SW 1271 (cell line): ENCODE results near the gene CLMN.

Experiments
- DNase-seq, 2 experiments: peaks; one replicate each; lab custom pipeline; 2025; lab: John Stamatoyannopoulos, UW

The CLMN gene, protein sequence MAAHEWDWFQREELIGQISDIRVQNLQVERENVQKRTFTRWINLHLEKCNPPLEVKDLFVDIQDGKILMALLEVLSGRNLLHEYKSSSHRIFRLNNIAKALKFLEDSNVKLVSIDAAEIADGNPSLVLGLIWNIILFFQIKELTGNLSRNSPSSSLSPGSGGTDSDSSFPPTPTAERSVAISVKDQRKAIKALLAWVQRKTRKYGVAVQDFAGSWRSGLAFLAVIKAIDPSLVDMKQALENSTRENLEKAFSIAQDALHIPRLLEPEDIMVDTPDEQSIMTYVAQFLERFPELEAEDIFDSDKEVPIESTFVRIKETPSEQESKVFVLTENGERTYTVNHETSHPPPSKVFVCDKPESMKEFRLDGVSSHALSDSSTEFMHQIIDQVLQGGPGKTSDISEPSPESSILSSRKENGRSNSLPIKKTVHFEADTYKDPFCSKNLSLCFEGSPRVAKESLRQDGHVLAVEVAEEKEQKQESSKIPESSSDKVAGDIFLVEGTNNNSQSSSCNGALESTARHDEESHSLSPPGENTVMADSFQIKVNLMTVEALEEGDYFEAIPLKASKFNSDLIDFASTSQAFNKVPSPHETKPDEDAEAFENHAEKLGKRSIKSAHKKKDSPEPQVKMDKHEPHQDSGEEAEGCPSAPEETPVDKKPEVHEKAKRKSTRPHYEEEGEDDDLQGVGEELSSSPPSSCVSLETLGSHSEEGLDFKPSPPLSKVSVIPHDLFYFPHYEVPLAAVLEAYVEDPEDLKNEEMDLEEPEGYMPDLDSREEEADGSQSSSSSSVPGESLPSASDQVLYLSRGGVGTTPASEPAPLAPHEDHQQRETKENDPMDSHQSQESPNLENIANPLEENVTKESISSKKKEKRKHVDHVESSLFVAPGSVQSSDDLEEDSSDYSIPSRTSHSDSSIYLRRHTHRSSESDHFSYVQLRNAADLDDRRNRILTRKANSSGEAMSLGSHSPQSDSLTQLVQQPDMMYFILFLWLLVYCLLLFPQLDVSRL

DNA sequence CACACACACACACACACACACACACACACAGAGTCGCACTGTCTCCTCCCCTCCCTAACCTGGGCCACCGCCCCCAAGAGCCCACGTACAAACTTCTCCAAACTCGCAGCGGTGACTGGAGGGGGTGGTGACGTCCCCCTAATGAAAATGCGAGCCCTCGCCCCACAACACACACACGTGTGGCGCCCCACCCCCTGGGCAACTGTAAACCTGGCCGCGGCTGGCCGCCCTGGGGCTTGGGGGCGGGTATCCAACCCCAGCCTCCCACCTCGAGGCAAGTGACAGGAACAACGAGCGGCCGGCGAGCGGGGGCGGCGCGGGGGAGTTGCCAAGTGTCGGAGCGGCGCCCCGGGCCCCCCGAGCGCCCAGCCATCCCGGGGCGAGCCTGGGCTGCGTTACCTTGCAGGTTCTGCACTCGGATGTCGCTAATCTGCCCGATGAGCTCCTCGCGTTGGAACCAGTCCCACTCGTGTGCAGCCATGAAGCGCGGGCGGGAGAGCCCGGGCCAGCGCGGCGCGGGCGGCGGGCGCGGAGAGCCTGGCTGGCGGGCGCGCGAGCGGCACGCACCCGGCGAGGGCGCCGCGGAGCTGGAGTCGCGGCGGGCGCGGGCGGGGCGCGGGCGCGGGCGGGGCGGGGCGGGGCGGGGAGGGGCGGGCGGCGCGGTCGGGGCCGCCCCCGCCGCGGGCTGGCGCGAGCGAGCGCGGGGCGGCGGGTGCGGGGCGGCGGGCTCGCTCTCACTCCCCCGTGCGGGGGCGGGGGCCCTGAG is at the start of gene CLMN:
Gene CLMN (minus strand): TSS at position 597 of the 766 bp plus-strand sequence. CDS start 116 bp downstream, at position 481.
- DNase-seq, result peak in 1 of 2 experiments; percentile 16

DNA sequence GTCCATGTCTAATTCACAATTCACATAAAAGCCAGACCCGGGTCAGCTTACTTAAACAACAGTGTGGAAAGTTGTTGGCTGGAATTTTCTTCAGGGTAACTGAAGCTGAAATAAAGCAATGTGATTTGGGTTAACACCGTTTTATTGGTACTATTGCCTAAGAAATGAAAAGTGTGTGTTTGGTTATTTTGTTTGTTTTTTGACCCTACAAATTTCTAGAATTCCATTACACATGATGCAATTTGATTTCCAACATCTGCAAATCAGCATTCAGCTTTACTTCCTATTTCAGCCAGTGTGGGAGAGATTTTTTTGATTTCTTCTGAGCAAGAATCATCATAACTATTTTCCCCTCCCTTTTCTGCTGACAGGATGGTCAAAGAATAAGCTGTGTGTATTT is 45.7 kb upstream of the CLMN start:
- no peak for DNase-seq

DNA sequence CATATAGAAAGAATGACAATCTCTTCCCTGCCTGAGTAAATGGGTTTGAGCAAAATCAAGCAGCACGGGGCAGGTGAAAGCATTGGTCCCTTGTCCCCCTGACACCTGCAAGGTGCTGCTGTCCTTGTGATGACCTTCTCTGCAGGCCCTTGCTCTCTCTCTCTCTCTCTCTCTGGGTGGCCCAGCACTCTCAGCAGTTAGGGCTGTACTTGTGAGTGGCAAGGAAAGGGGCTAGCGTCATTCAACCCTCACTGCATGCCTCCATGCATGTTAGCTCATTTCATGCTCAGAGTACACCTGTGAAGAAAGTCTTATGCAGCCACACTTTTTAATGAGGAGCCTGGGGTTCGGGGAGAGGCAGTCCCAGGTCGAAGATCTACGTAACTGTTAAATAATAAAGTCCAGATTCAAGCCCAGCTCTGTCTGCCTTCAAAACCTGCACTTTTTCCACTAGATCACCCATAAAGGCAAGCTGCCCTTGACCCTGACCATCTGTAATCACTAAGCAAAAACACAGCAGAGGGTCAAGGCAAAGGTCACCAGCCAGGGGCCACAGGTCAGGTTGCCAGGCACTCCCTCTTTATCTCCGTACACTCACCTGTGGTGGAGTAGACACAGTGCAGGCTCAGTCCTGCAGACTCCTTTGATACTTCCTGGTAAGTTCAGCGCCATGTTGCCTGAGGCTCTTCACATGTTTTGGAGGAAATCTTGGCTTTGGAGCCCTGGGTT is 44.9 kb upstream of the CLMN start:
- no peak for DNase-seq

DNA sequence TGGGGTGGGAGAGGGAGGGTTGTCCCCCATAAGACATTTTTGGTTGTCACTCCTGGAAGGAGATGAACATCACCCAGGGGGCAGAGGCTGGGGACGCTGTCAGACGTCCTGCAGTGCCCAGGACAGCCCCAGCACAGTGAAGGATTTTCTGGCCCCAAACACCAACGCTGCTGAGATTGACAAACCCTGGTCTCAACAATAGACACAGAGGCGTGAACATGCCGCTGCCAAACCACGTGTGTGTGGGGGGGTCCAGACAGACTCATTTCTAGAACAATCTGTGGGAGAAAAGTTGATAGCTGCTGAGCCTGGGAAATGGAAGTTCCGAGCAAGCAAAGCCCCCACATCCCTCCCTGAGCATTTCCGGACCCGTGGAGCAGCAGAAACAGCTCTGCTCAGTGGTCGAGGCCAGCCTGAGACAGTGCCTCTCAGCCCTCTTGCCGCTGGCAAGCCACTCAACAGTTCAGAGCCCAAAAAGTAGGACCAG is 43.8 kb upstream of the CLMN start:
- DNase-seq, result no peak

DNA sequence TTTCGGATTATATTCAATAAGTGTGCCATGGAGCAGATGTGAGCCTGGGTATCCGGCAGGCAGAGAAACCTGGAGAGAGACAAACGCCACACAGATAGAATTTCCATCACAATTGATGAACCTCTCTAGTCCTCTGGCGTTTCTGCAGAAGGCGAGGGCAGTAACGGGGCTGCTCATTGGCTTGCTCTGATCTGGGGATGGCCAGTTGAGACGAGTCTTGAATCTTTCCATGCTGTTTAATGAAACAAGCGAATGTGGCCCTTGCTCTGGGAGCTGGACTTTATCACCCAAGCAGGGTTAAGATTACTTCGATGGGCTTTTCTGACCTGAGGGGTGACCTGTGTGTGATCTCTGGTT is 42.4 kb upstream of the CLMN start:
- no peak for DNase-seq

DNA sequence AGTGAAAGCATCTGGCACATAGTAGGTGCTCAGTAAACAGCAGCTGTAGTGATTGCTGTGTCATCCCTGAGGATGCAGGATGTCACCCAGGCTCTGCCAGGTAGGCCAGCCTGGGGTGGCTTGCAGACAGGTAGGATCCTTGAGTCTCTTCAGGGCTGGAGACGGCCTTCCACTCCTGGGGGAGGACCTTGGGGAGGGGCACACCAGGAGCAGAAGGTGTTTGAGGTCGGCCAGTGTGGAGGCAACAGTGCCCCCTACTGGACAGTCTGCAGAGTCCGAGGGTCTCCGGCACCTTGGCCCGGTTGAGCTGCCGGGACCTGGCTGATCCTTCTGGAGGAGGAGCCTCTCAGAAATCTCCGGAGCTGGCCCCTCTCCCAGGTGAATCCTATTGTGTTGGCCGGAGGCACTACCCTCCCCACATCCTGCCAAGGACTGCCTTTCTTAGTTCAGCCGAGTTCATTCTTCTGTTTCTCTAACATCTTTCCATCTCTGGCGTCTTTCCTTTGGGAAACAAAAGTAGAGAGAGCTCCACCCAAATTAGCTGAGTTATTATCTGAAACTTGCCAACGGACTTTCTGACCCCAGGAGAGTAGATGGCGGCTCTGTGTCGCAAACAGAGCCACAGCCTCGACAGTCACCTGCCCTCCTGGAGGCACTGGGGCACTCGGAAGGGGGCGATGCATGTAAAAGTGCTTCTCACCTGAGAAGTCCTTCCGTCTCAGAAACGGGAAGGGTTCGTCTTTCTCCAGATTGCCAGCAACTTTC is 41.8 kb upstream of the CLMN start:
- DNase-seq, result no peak

DNA sequence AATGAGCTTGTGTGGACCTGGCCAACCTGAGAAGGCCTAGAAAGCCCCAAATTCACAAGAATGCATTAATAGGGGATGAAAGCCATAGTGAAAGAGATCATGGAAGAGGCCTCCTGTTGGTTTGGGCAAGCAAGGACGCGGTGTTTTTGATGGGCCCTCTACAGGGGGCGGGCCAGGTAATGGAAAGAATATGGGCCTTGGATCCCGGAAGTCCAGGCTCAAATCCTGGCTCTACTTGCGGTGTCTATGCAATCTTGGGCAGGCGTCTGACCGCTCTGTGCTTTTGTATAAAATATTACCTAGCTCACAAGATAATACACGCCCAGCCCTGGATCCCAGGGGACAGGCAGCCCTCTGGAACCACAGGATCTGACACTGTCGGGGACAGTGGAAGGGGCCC is 41.1 kb upstream of the CLMN start:
- DNase-seq, result no peak

DNA sequence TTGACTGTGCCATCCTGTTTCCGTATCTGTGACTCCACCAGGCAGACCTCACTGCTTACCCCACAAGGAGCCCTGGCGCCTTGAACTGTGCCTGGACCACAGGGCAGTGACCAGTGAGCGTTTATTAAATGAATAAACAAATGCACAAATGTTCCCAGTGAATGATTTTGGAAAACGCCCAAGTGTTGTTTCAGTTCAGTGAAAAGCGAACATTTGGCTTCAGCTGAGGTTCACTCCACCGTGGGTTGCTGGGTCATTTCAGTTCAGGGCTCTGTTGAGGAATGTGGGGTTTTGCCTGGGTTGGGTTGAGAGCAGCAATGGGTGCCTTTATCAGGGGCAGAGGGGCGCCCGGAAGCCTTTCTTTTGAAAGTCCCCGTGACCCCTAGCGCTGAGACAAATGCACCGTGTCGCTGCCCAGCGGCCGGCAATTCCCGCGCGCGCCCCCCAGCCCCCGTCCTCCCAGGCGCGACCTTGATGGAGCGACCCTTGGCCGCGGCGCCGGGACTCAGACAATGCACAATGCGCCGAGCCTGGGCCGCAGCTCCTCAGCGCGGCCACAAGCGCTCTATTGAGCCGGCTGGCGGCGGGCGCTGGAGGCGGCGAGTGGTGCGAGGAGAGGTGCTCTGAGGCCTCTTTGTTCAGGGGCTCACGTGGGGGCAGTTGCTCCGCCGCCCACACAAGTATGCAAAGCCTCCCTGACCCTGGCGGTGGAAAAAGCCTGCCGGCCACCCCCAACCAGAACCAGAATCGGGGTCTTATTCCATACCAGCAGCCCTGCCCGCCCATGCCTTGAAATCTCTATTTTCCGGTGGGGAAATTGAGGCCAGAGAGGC is 40.5 kb upstream of the CLMN start:
- no peak for DNase-seq

DNA sequence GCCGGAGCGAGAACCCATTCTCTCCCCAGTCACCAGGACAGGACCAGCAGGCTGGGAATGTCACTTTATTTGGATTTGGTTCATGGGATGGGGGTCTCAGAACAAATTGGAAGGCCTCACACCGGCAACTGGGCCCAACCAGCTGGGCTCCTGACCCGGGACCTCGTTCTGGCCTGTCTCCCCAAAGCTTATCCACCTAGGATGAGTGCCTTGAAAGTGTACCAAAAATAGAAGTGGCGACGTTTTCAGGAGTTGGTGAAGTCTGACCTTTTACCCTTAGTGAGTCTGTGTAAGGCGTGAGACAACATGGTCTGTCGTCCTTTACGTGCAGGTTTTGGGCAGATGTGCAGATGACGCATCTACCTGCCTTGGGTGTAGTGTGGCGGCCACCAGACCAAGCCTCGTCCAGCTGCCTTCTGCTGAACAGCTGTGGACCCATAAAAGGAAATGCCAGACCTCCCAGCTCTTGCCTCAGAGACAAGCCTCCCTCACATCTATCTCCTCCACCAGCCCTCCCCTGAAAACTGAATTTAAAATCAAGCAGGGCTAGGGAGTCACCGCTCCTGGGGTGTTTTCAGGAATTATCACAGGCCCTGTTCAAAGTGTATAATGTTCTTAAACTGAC is 36.6 kb upstream of the CLMN start:
- DNase-seq, result no peak

DNA sequence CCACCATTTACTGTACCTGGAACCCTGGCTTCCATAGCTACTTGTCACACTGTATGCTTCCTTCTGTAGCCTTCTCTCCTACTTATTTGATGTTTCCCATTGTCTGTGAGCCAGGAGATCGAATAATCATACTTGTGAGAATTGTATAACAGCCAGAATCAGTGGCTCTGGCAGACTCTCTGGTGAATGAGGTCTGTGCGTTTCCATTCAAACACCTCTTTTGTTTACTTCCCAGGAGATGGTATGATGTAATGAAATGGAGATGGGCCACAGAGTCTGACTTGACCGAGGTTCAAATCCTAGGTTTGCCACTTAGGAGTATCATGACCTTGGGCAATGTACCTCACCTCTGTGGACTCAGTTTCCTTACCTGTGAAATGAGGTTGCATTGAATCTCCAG is 35.7 kb upstream of the CLMN start:
- DNase-seq, result no peak

DNA sequence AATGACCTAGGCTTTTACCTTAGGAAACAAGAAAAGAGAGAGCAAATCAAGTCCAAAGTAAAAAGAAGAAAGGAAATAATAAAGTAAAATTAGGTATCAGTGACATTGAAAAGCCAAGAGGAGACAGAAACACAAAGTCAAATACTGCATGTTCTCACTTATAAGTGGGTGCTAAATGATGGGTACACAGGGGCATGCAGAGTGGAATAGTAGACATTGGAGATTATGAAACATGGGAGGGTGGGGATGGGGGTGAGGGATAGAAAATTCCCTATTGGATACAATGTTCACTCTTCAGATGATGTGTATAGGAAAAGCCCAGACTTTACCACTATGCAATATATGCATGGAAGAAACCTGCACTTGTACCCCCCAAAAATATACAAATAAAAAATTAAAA is 35.1 kb upstream of the CLMN start:
- no peak for DNase-seq

DNA sequence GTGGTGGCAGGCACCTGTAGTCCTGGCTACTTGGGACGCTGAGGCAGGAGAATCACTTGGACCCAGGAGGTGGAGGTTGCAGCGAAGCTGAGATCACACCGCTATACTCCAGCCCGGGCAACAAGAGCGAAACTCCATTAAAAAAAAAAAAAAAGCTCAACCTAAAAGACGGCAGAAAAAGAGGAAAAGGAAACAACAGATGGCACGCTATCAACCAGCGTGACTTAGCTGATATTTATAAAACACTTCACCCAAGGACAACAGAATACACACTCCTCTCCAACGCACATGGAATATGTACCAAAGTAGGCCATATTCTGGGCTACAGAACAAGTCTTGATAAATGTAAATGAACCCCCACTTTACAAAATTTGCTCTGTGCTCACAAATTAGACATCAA is 34.0 kb upstream of the CLMN start:
- DNase-seq, result no peak

DNA sequence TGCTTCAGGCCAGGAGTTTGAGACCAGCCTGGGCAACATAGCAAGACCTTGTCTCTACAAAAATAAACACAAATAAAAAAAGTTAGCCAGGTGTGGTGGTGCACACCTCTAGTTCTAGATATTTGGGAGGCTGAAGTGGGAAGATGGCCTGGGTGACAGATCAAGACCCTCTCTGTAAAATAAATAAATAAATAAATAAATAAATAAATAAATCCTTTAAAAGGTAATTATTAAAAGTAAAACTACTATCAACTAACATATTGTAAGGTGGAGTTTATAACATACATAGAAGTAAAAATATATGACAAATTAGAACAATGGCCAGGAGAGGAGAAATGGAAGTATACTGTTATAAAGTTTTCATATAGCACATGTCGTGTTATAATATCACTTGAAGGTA is 33.3 kb upstream of the CLMN start:
- no peak for DNase-seq

DNA sequence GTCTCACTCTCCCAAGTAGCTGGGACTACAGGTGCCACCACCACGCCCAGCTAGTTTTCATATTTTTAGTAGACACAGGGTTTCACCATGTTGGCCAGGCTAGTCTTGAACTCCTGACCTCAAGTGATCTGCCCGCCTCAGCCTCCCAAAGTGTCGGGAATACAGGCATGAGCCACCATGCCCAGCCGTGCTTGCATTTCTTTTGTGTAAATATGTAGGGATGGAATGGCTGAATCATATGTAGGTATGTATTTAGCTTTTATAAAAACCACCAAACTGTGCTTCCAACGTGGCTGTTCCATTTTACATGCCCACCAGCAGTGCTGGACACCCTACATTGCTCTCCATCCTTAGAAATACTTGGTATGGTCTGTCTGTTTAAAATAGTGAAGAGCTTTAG is 32.8 kb upstream of the CLMN start:
- no peak for DNase-seq

DNA sequence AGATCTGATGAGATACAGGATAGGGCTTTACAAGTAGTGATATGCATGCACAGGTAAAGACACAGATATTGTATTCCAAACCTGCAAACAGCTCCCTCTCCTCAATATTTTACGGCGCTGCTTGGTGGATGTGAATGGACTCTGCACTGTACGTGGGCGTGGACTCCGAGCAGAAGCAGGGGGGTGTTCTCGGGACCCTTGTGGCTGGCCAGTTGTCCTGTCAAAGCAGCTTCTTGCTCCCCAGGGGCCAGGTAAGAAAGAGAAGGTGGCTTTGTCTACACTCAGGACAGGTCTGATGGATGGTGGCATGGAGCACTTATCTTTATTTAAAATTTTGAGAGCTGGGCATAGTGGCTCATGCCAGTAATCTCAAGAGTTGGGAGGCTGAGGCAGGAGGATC is 29.5 kb upstream of the CLMN start:
- DNase-seq, result no peak

DNA sequence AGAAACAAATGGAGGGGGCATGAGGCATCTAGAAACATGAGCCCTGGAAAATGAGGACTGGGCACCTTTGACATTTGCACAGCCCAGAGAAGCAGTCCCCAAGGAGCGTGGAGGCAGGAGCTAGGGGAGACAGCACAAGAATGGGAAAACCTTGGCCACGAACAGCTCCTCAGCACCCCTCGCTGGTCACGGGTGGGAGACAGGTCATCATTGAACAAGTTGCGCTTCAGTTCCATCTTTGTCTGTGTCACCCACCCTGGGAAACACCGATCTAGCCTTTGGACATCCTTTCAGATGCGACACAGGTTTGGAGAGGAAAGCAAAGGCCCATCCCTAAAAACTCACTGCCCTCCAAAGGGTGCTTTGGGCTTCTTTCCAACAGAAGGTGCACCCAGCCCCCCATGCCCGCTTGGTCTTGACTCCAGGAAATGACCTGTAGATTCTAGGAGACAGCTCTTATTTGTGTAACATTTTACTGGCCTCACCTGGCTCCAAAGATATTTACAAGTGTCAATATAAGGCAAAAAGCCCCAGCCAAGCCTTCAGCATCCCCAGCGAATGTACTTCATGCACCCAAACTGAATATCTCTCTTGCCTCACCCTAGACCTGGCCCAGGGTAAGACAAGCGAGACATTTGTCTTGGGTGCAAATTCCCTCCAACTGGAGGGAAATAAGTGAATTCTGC is 28.8 kb upstream of the CLMN start:
- no peak for DNase-seq

DNA sequence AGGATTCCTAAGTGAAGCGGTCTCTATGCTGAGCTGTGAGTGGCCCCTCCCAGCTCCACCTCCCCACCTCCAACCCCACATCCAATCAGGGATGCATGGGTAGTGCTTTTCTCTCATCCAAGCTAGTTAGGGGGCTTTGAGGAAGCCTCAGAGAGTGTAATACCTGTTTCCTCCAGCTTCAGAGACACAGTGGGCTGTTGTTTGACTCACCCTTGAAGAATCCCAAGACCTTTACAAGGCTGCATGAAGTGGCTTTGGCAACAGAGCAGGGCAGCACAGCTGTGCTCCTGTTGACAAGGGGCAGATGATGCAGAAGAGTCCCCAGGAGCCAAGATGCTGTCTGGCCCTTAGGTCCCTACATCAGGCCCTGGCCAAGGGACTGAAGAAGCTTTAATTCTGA is 27.1 kb upstream of the CLMN start:
- DNase-seq, result peak in 1 of 2 experiments; percentile 32

DNA sequence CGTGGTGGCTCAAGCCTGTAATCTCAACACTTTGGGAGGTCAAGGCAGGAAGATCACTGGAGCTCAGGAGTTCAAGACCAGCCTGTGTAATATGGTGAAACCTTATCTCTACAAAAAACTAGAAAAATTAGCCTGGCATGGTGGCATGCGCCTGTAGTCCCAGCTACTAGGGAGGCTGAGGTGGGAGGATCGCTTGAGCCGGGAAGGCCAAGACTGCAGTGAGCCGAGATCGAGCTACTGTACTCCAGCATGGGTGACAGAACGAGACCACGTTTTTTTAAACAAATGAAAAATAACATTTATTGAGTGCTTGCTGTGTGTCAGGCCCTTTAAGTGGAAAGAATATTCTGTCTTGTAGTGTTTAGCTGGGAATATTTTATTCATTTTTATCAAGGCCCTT is 26.6 kb upstream of the CLMN start:
- DNase-seq, result no peak

DNA sequence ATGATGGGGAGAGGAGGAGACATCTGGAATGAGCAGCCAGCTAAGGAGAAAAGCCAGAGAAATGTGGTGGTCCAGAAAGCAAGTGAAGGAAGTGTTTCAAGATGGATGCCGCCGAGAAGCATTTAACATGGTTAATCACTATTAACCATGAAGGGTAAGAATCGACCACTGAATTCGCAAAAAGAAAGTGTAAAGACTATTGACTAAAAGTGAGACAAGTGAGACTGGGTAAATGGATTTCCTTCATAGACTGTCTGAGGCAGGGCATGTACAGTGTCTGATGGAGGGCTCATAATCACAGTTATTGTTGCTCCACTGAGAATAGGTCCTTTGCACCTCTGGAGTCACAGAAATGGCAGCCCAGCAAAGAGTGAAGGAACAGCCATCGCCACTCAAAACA is 25.3 kb upstream of the CLMN start:
- DNase-seq, result no peak
